GM18861 (cell line): ENCODE results near the gene IRS2.
A peak's percentile ranks its signal among the peaks of the same experiment; 100 is the strongest.

Experiments used
- ATAC-seq: cut with Tn5 transposase; IDR thresholded peaks from one replicate; pipeline ENCODE4 v1.9.1; 2021; ENCODE audit not compliant: unreplicated experiment

Gene IRS2

GRCh38 chr13:109760402-109760801 is 26.0 kb downstream of the IRS2 start:
- ATAC-seq, result no peak

DNA sequence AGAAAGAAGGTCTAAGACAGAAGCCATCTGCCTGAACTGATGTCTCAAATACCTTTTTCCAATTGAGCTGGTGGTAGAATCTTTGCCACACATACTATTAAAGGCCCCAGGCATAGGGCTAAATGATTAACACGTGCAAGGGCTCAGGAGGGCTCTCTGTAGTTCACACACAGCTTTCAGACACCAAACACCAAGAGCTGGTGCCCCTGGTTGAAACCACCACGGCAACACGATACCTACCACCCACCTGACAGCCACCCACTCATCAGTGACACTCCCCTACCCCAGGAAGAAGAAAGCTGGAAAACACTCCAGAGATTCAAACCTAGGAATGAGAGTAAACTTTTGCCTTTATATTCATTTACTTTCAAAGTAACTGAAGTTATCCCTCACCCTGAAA is 26.8 kb downstream of the IRS2 start:
- no peak for ATAC-seq

GRCh38 chr13:109758937-109759480 is 27.4 kb downstream of the IRS2 start:
- no peak for ATAC-seq

GRCh38 chr13:109756778-109757177 is 29.6 kb downstream of the IRS2 start:
- no peak for ATAC-seq

- no peak for ATAC-seq
Observed at GRCh38 chr13:109755997-109756396, 30.4 kb downstream of the IRS2 start.

GRCh38 chr13:109755551-109755950 is 30.8 kb downstream of the IRS2 start:
- ATAC-seq, result no peak

GRCh38 chr13:109751477-109751876 is 34.9 kb downstream of the IRS2 start:
- ATAC-seq, result no peak

- no peak for ATAC-seq
Observed at GRCh38 chr13:109750221-109750775, 36.1 kb downstream of the IRS2 start.

- ATAC-seq, result no peak
Observed at GRCh38 chr13:109749365-109749764, 37.0 kb downstream of the IRS2 start.

- ATAC-seq, result no peak
Observed at GRCh38 chr13:109748677-109749076, 37.7 kb downstream of the IRS2 start.

- no peak for ATAC-seq
Observed at GRCh38 chr13:109747524-109747923, 38.9 kb downstream of the IRS2 start.

GRCh38 chr13:109746364-109746763 is 40.0 kb downstream of the IRS2 start:
- no peak for ATAC-seq

- ATAC-seq, result no peak
Observed at GRCh38 chr13:109745702-109746101, 40.7 kb downstream of the IRS2 start.

- ATAC-seq, result no peak
Observed at GRCh38 chr13:109745060-109745459, 41.3 kb downstream of the IRS2 start.

DNA sequence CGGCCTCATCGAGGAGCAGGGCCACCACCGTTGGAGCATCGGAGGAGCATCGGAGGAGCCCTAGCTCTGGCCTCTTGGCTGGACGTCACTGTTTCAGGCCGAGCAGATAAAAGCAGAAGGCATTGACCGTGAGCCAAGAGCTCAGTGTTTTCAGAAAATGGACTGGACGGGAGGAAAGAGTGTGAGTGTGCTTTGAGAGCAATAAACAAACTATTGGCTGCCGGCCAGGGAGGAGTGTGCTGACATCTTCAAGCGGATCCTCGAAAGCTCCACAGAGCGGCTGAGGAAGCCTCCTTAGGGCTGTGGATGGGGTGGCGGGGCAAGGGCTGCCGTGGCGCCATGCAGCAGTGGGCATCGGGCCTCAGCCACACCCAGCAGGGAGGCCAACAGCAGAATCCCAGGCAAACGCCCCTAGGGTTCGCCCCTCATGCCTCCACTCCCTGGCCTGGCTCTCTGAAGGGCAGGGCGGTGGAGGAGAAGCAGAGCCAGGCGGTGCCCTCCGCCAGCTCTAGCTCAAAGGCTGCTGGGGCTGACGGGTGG is 41.8 kb downstream of the IRS2 start:
- ATAC-seq, result no peak

- ATAC-seq, result peak; percentile 65
Observed at GRCh38 chr13:109743706-109744453, 42.5 kb downstream of the IRS2 start.

GRCh38 chr13:109741966-109742365 is 44.4 kb downstream of the IRS2 start:
- no peak for ATAC-seq

- ATAC-seq, result no peak
Observed at GRCh38 chr13:109740721-109741120, 45.7 kb downstream of the IRS2 start.

DNA sequence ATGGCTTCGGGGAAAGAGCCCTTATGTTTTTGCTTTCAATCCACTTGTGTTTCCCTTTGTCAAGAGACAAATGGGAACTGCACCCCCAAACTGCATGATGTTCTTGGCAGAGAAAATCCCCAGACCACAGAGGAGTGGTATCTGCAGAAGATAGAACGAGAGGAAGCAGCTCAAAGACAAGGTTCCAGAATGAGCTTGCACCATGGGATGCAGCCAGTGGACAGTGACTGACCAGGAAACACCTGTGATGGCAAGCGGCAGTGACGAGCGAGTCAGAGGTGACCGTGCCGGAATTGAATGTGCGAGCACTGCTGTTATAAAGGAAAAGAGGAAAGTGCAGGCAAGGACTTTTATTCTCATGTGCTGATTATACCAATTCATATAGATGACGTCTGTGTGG is 46.3 kb downstream of the IRS2 start:
- no peak for ATAC-seq

- no peak for ATAC-seq
Observed at GRCh38 chr13:109738298-109738746, 48.1 kb downstream of the IRS2 start.

- ATAC-seq, result no peak
Observed at GRCh38 chr13:109737606-109738005, 48.8 kb downstream of the IRS2 start.

DNA sequence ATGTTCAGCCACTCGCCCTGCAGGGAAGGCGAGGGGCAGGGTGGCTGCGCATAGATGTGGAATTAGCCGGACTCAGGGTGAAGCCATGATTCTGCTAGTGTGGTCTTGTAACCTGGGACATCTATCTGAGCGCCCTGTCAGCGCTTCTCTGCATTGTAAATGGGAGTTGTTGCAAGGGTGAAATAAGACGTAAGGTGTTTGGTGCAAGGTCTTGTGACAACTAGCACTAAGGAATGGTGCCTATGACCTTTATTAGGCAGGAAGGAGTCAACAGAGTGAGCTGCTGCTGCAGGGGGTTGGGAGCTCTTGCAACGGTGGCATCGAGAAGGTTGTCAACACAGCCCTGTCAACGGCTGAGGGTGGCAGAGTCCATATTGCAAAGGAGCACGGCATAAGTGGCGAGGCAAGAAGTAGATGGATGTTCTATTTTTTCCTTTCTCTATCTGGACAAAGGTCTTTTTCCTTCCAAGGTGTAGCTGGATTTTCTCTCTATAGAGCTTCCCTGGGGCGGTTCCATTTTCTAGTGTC is 49.3 kb downstream of the IRS2 start:
- no peak for ATAC-seq
